ENCODE results near the gene PCBP3.
"Not testable (repeated sequence)": the region's sequence is repeated elsewhere in the genome, so short reads cannot be mapped to it uniquely, and the experiment has no call there.

PCBP3 gene

DNA sequence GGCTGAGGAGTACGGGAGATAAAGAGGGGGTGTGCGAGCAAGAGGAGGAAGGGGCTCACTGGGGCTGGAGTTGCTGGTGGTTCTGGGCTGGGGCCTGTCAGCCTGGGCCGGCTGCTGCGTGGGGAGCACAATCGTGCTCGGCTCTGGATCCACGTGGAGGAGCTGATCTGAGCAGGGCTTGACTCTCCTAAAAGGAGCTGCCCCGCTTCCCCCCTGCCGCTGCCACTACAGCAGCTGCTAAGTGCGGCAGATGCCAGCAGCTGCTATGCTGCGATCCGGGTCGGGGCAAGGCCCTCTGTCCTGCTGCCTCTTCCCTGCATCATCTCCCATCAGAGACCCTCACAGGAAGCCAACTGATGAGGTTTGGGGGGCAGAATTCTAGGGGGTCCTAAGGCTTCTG is 165.9 kb downstream of the PCBP3 start:
- no peak for DNase-seq (ENCODE audit: low read depth)

DNA sequence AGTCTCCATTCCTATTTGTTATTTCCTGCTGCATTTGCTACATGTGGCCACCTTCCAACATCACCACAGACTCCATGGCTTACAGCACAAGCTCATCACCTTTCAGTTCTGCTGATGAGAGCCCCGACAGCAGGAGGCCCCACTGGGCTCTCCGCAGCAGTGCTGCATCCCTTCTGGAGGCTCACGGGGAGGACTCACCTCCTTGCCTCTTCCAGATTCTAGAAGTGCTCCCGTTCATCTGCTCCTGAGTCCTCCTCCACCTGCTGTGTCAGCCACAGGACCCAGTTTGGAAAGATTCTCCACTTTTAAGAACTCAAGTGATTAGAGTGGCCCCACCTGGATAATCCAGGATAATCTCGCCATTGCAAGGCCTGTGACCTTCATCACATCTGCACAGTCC is 167.6 kb downstream of the PCBP3 start:
- no peak for DNase-seq (ENCODE audit: low read depth)

DNA sequence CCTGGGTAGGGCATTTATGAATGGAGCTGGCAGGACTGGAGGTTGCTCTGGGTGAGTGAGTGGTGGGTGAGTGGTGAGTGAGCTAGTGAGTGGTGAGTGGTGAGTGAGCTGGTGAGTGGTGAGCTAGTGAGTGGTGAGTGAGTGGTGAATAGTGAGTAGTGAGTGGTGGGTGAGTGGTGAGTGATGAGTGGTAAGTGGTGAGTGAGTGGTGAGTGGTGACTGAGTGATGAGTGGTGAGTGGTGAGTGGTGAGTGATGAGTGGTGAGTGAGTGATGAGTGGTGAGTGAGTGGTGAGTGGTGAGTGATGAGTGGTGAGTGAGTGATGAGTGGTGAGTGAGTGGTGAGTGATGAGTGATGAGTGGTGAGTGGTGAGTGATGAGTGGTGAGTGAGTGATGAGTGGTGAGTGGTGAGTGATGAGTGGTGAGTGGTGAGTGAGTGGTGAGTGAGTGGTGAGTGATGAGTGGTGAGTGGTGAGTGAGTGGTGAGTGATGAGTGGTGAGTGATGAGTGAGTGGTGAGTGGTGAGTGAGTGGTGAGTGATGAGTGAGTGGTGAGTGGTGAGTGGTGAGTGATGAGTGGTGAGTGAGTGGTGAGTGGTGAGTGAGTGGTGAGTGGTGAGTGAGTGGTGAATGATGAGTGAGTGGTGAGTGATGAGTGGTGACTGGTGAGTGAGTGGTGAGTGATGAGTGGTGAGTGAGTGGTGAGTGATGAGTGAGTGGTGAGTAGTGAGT is 170.8 kb downstream of the PCBP3 start:
- not testable (repeated sequence) for DNase-seq (ENCODE audit: low read depth)

DNA sequence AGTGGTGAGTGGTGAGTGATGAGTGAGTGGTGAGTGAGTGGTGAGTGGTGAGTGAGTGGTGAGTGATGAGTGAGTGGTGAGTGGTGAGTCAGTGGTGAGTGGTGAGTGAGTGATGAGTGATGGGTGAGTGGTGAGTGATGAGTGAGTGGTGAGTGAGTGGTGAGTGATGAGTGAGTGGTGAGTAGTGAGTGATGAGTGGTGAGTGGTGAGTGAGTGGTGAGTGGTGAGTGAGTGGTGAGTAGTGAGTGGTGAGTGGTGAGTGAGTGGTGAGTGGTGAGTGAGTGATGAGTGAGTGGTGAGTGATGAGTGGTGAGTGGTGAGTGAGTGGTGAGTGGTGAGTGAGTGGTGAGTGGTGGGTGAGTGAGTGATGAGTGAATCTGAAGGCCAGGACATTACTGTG is 172.3 kb downstream of the PCBP3 start:
- DNase-seq (ENCODE audit: low read depth), result not testable (repeated sequence)

DNA sequence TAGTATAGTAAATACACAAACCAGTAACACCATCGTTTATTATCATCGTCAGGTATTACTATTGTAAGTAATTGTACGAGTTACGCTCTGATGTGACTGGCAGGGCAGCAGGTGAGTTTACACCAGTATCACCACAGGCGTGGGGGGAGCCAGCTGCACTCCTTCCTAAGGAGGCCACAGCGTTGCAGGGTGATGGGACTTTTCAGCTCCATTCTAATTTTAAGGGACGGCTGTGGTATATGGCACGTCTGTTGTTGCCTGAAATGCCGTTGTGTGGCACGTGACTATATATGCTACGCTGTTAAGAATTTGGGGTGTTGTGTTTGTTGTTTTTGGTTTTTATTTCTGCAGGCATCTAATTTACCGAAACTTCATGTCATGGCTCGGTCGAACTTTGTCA is 173.3 kb downstream of the PCBP3 start:
- DNase-seq (ENCODE audit: low read depth), result no peak

DNA sequence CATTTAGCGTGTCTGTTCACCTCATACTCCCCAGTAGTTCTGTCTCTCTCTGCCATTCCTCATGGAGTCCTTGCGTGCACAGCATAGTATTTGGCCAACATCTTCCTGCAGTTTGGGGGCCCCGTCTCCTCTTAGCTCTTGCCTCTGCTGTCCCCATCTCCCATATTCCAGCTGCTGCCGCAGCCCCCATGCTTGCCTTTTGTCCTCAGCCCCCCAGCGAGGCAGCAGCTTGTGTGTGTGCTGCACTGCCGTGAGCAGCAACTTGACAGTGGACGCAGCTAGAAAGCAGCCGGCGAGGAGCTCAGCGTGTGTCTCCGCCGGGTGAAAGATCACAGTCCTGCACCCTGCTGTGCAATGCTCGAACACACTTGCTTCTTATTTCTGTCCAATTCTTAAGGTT is 173.8 kb downstream of the PCBP3 start:
- DNase-seq (ENCODE audit: low read depth), result no peak

DNA sequence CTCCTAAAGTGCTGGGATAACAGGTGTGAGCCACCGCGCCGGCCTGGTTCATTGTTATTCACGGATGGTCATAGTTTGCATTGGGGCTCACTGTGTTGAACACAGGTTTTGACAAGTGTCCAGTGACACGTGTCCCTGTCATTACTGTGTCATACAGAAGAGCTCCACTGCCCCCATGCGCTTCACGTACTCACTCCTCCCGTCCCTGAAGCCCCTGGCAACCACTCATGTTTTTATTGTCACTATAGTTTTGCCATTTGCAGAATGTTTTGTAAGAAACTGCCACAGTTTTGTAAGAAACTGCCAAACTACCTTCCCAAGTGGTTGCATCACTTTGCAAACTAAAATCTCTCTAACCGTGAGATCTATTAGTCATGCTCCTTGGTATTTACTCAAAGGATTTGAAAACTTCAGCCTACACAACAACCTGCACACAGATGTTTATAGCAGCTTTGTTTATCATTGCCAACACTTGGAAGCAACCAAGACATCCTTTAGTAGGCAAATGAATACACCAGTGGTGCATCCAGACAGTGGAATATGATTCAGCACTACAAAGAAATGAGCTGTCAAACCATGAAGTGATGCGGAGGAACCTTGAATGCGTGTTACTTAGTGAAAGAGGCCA is 174.9 kb downstream of the PCBP3 start:
- no peak for DNase-seq (ENCODE audit: low read depth)

DNA sequence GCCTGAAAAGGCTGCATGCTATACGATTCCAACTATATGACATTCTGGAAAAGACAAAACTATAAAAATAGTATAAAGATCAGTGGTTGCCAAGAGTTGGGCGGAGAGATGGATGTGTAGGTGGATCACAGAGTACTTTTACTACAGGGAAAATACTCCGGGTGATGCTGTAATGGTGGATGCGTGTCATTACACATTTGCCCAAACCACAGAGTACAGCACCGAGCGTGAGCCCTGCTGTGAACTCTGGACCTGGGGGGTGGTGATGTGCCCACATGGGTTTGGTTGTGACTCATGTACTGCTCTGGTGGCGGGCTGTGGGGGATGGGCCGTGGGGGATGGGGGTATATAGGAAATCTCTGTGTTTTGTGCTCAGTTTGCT is 175.4 kb downstream of the PCBP3 start:
- no peak for DNase-seq (ENCODE audit: low read depth)

DNA sequence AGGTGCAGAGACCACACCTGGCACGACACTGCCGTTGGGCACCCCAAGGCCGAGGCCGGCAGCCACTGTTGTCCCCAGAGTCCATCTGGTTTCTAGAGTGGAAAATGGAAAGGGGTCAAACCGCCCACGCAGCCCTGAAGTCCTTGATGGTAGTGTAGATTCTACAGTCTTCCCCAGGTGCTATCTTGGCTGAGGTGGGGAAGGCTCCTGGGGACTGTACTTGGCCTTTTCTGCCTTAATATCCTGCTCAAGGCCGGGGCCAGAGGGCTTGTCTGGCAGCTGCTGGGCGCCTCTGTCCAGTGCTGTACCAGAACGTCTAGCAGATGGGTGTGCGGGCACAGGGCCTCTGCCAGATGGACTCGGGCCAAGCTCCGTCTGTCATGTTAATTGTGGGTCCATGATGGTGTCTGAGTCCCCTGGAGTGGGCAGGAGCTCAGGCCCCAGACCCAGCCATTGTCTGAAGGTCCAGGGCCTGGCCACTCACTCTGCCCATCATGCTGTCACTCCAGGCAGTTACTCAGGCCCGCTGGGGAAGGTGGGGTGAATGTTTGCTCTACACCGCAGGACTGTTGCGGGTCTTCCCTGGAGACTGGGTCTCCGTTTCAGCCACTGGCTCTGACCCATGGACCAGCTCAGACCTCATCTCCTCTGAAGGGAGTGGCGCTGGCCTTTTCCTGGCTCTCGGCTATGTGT is 176.1 kb downstream of the PCBP3 start:
- DNase-seq (ENCODE audit: low read depth), result no peak

DNA sequence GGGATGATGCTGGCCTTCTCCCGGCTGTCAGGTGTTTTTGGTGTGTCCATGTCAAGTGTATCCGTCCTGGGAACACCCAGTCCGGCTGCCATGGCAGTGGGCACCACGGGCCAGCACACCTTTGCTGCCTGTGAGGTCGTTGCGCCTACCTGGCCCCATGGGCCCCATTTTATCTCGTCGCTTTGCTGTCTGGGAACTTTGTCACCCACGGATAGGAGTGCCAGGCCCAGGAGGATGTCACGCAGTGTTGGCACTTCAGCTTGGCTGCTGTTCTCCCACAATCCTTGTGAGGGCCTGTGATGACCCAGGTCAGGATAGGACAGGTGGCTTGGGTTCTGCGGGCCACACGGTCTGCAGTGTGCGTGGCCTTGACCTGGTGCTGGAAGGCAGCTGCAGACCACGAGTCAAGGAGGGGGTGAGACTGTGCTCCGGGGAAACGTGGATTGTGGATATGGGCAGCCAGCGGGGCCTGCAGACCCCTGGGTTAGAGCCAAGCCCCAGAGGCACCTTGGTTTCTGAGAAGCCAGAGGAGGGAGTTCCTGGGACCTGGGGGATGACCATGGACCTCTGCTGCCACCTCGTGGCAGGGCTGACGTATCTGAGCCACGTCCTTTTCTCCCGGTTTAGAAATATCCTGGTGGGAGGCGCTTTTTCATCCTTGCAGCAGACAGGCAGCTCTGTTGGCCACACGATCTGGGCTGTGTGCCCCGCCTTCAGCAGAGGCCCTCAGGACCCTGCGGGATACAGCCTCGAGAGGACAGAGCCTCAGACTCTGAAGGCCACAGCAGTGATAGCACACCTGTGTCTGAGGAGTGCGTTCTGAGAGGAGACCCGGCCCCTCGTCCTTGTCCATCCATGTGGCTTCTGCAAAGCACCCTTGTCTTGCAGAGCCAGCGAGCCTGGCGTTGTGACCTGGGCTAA is 176.9 kb downstream of the PCBP3 start:
- DNase-seq (ENCODE audit: low read depth), result peak; percentile 65

DNA sequence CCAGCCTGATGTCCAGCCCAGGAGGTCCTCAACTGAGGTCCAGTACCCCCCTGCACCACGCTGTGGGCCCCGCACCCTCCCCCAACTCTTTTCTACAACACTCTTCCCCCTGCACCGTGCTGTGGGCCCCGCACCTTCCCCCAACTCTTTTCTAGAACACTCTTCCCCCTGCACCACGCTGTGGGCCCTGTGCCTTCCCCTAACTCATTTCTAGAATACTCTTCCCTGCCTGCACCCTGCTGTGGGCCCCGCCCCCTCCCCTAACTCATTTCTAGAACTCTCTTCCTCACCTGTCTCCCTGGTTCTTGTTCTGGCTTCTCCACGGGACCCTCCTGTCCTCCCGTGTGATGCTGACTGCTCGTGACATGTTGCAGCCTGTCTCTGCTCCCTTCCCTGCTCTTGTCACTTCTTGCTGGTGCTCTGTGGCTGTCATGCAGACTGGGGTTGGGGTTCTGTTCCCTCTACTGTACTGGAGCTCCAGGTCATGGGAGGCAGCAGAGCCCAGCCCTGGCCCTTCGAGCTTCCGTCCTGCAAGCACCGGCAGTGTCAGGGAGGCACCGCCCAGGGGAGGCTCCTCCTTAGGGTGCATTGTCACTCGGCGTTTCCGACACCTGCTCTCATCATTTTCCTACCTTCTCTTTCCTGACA is 177.9 kb downstream of the PCBP3 start:
- DNase-seq (ENCODE audit: low read depth), result no peak

DNA sequence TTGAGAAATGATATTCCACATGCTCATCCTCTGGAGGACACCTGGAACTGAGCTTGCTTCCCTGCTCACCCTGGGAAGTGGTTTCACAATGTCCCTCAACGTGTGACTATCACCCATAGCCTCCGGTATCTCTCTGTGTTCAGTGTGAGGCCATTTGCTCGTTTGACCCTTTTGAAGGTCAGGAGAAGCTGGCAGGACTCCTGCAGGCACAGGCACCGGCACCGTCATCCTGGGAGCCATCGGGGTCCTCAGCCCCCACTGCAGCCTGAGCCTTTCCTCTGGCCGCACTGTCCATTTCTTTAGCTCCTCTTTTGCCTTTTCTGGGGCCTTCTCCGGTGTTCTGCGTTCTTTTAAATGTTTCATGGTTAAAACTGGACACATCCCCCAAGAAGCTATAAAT is 178.5 kb downstream of the PCBP3 start:
- no peak for DNase-seq (ENCODE audit: low read depth)

DNA sequence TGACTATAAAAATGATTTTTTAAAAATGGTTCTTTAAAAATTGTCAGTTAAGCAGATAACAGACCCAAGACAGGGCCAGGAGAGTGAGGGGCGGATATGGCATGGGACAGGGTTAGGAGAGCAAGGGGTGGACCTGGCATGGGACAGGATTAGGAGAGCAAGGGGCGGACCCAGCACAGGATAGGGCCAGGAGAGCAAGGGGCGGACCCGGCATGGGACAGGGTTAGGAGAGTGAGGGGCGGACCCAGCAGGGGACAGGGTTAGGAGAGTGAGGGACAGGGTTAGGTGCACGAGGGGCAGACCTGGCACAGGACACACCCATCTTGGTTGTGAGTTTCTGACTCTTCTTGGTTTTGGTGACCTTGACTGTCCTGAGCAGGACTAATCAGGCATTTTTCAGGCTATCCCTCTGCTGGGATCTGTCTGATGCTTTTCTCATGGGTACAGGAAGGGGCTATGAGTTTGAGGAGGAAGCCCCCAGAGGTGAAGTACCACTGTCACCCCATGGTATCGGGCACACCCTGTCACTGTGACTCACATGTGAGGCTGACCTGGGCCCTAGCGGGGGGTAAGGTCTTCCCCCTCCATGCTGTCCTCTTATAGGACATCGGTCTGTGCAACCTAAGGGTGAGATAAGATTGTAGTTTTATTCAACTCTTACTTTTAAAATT is 179.0 kb downstream of the PCBP3 start:
- DNase-seq (ENCODE audit: low read depth), result no peak

DNA sequence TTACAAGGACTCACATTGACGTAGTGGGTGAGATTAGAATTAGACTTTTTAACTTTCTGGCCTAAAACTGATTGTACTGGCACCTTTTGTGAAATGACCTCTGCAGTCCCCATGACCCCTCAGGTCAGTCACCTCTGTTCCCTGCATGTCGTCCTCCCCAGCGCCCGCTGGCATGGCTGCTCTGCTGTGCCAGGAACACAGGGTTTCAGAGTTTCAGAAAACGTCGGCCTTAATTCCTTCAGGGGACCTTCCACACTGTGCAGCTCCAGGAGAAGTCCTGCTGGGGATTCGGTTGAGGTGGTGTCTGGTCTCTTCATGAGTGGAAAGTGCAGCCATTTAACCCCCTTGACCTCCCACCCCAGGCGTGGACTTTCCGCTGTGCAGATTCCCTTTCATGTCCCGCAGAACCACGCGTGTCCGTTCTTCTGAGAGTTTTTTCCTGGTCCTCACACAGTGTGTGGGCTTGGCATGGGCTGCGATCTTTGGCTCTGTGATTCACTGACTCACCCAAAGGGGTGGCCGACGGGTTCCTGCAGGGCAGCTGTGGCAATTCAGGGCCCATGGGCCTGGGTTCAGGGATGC is 179.7 kb downstream of the PCBP3 start:
- DNase-seq (ENCODE audit: low read depth), result no peak

DNA sequence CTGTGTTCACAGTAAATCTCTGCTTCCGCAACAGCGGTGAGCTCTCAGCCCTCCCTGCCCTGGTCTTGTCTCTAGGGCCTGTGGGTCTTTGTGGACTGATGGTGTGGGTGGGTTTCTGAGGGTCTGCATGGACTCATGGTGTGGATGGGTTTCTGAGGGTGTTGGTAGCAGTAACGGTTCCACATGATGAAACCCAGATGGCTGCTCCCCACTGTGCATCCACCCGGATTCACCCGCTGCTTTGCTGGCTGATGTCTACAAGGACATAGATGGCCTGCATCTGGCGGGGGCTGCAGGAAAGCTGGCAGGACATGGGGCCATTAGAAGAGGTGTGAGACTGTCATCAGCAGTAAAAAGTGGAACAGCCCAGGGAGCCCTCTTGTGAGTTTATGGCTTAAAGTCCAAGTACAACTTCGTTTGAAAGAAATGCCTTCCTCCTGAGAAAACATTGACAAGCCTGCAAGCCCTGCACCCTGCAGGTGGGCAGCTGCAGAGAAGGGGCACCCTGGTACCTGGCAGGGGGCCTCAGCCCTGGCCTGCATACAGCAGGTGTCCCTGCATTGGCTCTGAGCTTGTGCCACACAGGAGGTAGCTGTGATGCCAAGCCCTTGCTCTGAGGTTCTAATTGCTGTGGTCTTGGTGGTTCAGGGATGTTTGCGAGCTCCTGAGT is 181.2 kb downstream of the PCBP3 start:
- no peak for DNase-seq (ENCODE audit: low read depth)

DNA sequence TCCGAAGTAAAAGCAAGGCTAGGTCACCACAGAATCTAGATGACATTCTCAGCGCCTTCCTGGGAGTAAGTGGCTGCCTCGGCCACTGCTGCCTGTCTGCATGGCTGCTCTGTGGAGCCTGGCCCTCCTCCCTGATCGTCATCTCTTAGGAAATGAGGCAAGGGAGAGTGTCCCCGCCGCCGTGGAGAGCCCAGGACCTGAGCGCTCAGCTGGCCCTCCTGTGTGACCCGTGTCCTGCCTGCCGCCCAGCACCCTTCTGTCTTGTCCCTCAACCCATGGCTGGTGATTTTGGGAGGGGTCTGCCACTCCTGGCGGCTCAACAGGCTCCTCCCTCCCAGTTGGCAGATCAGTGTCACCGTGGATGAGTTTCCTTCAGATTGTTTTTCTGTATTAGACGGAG is 181.7 kb downstream of the PCBP3 start:
- DNase-seq (ENCODE audit: low read depth), result no peak

DNA sequence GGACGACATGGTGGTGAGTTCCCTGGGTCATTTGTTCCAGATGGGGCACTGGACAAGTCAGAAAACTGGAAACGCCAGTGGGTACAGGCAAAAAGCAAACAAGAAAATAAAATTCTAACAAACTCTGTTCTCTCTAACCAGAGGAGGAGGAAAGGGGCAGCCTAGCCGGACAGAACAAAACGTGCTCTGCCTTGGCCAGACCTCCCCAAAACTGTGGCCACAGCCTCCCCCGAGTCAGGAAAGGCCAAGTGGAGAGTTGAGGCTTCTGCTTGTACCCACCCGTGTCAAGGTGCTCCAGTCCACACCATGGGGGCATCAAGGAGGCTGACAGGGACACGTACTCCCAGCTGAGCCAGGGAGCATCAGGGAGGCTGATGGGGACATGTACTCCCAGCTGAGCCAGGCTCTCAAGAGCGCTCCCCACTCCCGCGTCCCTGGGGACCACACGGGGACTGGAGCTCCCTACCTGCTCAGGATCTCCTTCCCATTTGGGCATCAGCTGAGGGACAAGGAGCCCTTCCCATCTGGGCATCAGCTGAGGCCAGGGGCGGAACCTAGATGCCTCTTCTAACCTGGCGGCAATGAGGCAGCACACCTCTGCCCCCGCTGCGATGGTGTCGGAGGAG is 183.3 kb downstream of the PCBP3 start:
- DNase-seq (ENCODE audit: low read depth), result no peak

DNA sequence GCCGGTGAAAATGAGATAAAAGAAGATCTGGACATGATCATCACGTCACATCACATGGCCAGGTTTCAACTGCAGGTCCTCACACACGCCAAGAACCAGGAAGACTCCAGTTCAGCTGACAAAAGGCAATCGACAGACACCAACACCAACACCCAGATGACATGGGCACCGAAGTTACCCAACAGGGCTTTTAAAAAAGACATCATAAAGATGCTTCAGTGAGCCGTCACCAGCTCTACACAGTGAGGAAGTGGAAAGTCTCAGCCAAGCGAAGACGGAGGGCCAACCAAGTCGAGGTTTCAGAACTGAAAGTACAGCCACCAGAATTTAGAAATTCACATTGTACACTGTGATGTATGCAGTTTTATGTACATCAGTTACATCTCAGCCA is 183.8 kb downstream of the PCBP3 start:
- no peak for DNase-seq (ENCODE audit: low read depth)

DNA sequence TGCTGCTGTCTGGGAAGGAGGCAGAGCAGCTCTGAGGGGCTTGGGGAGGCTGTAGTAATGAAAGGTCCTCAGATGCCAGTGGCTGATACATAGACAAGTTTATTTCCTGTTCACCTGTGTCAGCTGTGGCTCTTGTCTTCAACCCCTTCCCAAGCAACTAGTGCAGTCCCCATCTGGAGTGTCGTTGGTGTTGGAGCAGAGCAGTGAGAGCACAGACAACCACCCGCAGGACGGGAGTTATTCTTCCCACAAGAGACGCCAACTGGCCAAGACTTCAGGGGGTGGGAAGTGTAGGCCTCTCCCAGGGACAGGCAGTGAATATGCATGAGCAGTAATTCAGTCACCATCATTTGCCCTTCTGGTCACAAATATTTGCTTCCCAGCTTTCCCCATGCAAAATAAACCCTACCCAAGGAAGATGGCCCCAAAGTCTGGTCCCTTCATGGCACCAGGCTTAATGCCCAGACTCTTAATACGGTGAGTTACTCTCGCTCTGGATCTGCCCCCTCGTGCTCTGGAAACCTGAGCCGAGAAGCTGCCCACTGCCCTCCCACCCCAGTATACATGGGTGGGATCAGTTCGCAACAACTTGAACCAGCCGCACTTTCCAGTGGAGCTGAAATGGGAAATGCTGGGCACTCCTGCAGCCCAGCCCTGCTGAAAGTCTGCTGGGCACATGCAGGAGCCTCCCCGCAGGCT is 184.5 kb downstream of the PCBP3 start:
- no peak for DNase-seq (ENCODE audit: low read depth)
